ENCODE measurements around the gene CDK10.

Gene CDK10

GRCh38 chr16:89736554-89736953 is 50.1 kb downstream of the CDK10 start:
- DNase-seq (ENCODE audit: low read depth) = no peak

DNA sequence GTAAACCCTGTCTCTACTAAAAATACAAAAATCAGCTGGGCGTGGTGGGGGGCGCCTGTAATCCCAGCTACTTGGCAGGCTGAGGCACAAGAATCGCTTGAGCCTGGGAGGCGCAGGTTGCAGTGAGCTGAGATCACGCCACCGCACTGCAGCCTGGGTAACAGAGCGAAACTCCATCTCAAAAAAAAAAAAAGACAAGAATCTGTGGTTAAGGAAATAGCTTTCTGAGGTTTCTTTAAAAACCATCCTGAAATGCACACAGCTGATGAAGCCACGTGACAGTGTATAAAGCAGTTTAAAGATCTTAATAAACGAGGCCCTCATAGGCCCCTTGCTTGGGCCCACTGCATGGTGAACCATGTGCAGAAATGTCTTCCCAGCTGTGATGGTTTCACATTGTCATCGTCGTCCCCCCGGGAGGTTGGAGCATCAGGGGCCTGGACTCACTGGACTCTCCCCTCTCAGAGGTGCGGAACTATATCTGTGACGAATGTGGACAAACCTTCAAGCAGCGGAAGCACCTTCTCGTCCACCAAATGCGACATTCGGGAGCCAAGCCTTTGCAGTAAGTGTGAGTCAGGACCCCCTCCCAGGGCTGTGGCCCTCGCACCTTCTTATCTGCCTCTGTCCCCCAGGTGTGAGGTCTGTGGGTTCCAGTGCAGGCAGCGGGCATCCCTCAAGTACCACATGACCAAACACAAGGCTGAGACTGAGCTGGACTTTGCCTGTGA is 51.0 kb downstream of the CDK10 start:
- DNase-seq (ENCODE audit: low read depth) = no peak

DNA sequence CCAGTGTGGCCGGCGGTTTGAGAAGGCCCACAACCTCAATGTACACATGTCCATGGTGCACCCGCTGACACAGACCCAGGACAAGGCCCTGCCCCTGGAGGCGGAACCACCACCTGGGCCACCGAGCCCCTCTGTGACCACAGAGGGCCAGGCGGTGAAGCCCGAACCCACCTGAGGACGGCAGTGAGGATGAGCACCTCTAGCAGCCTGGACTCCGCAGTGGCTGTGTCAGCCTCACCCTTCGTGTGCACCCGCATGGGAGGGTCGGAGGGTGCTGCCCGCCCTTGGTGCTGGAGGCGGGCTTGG is 51.5 kb downstream of the CDK10 start:
- DNase-seq (ENCODE audit: low read depth) = no peak

DNA sequence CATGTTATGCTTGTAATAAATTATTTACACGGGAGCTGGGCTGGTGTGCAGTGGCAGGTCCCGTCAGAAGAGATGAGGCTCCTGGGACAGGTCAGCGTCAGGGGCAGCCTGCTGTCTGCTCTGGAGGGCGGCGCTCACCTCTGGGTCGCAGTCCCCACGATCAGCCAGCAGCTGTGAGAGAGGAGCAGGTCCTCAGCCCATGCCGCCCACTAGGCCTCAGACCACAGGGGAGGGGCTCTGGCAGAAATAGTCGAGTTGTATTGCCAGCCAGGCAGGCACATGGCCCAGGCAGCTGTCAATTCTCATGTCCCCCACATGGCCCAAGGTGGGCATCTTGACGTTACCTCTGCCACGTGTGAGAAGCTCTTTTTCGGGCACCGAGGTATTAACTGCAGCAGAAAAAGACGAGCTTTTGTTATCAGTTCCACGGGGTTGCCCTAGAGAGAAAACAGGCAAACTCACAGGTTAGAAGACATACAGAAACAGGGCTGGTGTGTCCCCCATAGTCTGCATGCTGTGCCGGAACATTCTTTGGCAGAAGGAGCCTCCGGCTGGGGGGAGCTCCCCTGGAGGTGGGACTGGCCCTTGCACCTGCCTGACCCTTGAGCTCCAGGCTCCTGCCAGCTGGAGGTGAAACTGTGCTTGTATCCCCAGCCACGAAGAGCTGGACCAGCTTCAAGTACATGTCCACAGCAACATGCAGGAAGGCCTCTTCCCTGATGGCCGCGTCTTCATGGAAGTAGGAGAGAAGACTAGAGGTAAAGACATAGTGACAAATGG is 52.2 kb downstream of the CDK10 start:
- DNase-seq (ENCODE audit: low read depth) = no peak

GRCh38 chr16:89739383-89739782 is 52.9 kb downstream of the CDK10 start:
- no peak for DNase-seq (ENCODE audit: low read depth)

DNA sequence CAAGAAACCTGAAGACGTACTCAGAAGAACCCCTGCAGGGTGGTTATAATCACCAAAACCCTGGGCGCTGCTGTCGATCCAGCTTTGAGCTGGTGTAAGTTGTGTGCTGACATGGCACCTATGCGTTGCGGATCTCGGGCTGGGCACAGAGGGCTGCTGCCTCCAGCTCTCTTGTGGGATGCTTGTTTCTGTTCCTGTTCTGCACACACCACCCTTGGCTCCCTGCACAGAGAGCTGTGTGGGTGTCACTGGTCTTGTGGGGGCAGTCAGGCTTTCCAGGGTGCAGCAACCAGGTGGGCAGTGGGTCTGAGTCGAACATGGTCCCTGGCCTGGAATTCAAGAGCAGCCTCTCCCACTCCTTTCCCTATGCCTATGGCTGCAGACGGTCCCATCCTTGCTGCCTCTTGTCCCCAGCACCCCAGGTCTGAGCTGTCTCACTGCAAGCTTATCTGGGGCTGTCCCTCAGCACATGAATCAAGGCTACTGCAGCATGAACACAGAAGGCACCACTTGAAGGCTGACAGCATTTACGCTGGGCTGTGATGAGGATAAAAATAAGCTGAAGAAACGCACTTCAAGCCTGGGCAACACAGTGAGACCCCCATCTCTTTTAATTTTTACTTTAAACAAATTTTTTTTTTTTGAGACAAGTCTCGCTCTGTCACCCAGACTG is 55.0 kb downstream of the CDK10 start:
- DNase-seq (ENCODE audit: low read depth) = no peak

- DNase-seq (ENCODE audit: low read depth) = no peak
These were observed 56.5 kb downstream of the CDK10 start for GRCh38 chr16:89742948-89743347.

GRCh38 chr16:89744813-89745212 is 58.3 kb downstream of the CDK10 start:
- no peak for DNase-seq (ENCODE audit: low read depth)
